ENCODE measurements around the gene RAB36.

DNA sequence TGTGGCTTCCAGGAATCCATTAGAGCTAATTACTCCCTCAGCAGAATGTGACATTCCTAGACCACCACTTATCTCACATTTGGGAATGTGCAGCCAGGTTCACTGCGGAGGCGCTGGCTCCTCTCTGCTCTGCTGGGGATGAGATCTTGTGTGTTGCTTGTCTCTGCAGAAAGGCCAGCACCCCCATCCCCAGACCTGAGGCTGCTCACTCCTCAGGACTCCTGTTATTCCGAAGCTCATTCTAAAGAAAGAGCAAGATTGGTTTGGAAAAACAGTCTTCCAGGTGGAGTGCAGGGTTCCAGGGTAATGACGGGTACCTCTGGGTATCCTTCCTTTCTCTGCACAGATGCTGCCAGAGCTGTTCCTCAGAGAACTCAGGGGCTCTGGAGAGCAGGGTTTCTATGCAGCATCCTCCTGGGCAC, 24.3 kb upstream of the RAB36 start:
- TF ChIP-seq CTCF (IDR thresholded peaks at IDR 0.05) (no peak), POLR2A (IDR thresholded peaks at IDR 0.05) (no peak)

All from ovary (tissue), 3 donors.